Activated CD8-positive, alpha-beta T cell treated with anti-CD3 and anti-CD28 coated beads for 36 hours (primary cell): ENCODE data around the gene C5orf34. TPM values are rescaled to one million over a fixed set of nuclear protein-coding genes. Genes with fewer than 3 reads are reported as not detected.

ENCODE experiments used
- ATAC-seq: fragments of 200-7000 bp; cut with Tn5 transposase; one replicate; pipeline ENCODE4 v1.10.0; 2021; ENCODE audit warnings: mild to moderate bottlenecking, moderate library complexity
- CTCF ChIA-PET: fragments of 350-600 bp; sonication (Branson Sonifier 250); formaldehyde crosslinking; loops from one replicate; lab custom pipeline; 2021; ENCODE audit warnings: antibody characterized with exemption; lab: Charles Lee
- POLR2A ChIA-PET: fragments of 350-600 bp; sonication (Branson Sonifier 250); formaldehyde crosslinking; loops from one replicate; lab custom pipeline; 2021; ENCODE audit warnings: antibody characterized with exemption; lab: Charles Lee
- DNase-seq: peaks from one replicate; pipeline ENCODE4 v3.0.0-alpha.2; 2020
- H3K27ac Mint-ChIP-seq: one replicate; pipeline ENCODE4 v1.8.0; 2021; ENCODE audit warnings: mild to moderate bottlenecking, mixed read lengths
- H3K27me3 Mint-ChIP-seq: one replicate; pipeline ENCODE4 v1.8.0; 2021; ENCODE audit warnings: mixed read lengths
- H3K36me3 Mint-ChIP-seq: one replicate; pipeline ENCODE4 v1.8.0; 2021; ENCODE audit warnings: low read depth, mixed read lengths
- H3K4me1 Mint-ChIP-seq: one replicate; pipeline ENCODE4 v1.8.0; 2021; ENCODE audit warnings: low read depth, mixed read lengths
- H3K4me3 Mint-ChIP-seq: one replicate; pipeline ENCODE4 v1.8.0; 2021; ENCODE audit warnings: mild to moderate bottlenecking, moderate library complexity, mixed read lengths
- H3K9me3 Mint-ChIP-seq: one replicate; pipeline ENCODE4 v1.8.0; 2021; ENCODE audit warnings: mixed read lengths
- CTCF ChIP-seq: fragments of 200-600 bp; IDR thresholded peaks from one replicate; pipeline ENCODE4 v1.8.0; 2022; ENCODE audit warnings: antibody characterized with exemption, mild to moderate bottlenecking
- intact Hi-C: fragments of 100-400 bp; cut with micrococcal nuclease; formaldehyde crosslinking; loops from one replicate; pipeline ENCODE4 v1.10.0; 2022
- total RNA-seq, 2 experiments: library from RNA; stranded (reverse); gene quantifications; one replicate each; pipeline ENCODE4 v1.2.3, GENCODE V29; 2021

C5orf34 gene
- 10 to 100 TPM in 1 of 2 experiments, 1 to 10 TPM in 1; 9.1 to 10.5 TPM for total RNA-seq

GRCh38 chr5:43514816-43515677 is at the start of gene C5orf34:
C5orf34 (minus strand) TSS chr5:43515148; CDS start chr5:43509339, 5,809 bp downstream.
- Mint-ChIP-seq H3K27ac (peak within 1 kb of the TSS; percentile 97), H3K27me3 (no peaks in the 10 kb centered on the region), H3K4me3 (peak within 1 kb of the TSS; percentile 85), H3K36me3 (peaks cover 17% of the 10 kb centered on the region), H3K4me1 (peaks cover 25% of the 10 kb centered on the region), H3K9me3 (no peaks in the 10 kb centered on the region)
- no peak for TF ChIP-seq CTCF
- ChIA-PET CTCF (interaction anchor here (0.6 to 2.7 kb wide), 3 partner anchors 30 to 116 kb away, joined by 3 to 18 read pairs (median 3); partner anchors contain the start of gene TMEM267), POLR2A (interaction anchor here (0.9 to 1.3 kb wide), 5 partner anchors 29 to 473 kb away, joined by 3 to 13 read pairs (median 3); partner anchors contain the start of genes TMEM267 and ZNF131)
- peak; percentile 96 for ATAC-seq
- intact Hi-C loops, result no loop called here
- peak; percentile 95 for DNase-seq

- Mint-ChIP-seq H3K4me3 (no peak overlapping the region), H3K9me3 (no peaks in the 10 kb centered on the region), H3K36me3 (no peaks in the 10 kb centered on the region), H3K27me3 (peaks cover 4% of the 10 kb centered on the region), H3K27ac (no peak overlapping the region), H3K4me1 (peaks cover 10% of the 10 kb centered on the region)
- TF ChIP-seq CTCF, result no peak
- intact Hi-C loops, result no loop called here
- CTCF ChIA-PET, result no interaction called here
- POLR2A ChIA-PET, result no interaction called here
- no peak for DNase-seq
- ATAC-seq, result no peak
Measured at GRCh38 chr5:43564289-43564850, 49.4 kb upstream of the C5orf34 start.

GRCh38 chr5:43563321-43563720 is 48.4 kb upstream of the C5orf34 start:
- Mint-ChIP-seq H3K27ac (no peak overlapping the region), H3K4me3 (no peak overlapping the region), H3K9me3 (no peaks in the 10 kb centered on the region), H3K4me1 (peaks cover 17% of the 10 kb centered on the region), H3K36me3 (no peaks in the 10 kb centered on the region), H3K27me3 (peaks cover 4% of the 10 kb centered on the region)
- intact Hi-C loops, result no loop called here
- no peak for TF ChIP-seq CTCF
- CTCF ChIA-PET, result no interaction called here
- POLR2A ChIA-PET, result no interaction called here
- DNase-seq (no peak), ATAC-seq (no peak)

GRCh38 chr5:43561356-43561755 is 46.4 kb upstream of the C5orf34 start:
- H3K9me3 Mint-ChIP-seq, result no peaks in the 10 kb centered on the region
- no peak overlapping the region for H3K4me3 Mint-ChIP-seq
- ChIA-PET POLR2A (no interaction called here), CTCF (no interaction called here)
- H3K4me1 Mint-ChIP-seq, result peaks cover 16% of the 10 kb centered on the region
- ATAC-seq (no peak), DNase-seq (no peak)
- no peak overlapping the region for H3K27ac Mint-ChIP-seq
- TF ChIP-seq CTCF, result no peak
- intact Hi-C loops, result no loop called here
- peaks cover 4% of the 10 kb centered on the region for H3K27me3 Mint-ChIP-seq
- H3K36me3 Mint-ChIP-seq, result no peaks in the 10 kb centered on the region

- no peak for TF ChIP-seq CTCF
- intact Hi-C loops, result no loop called here
- ChIA-PET CTCF (no interaction called here), POLR2A (interaction anchor here (1.7 kb wide), 1 partner anchor 43 kb away, joined by 7 read pairs; the partner anchor contains the start of gene NNT)
- no peak overlapping the region for H3K27ac Mint-ChIP-seq
- H3K36me3 Mint-ChIP-seq, result peaks cover 2% of the 10 kb centered on the region
- no peak overlapping the region for H3K4me3 Mint-ChIP-seq
- ATAC-seq, result no peak
- DNase-seq, result no peak
- no peaks in the 10 kb centered on the region for H3K9me3 Mint-ChIP-seq
- H3K27me3 Mint-ChIP-seq, result peaks cover 1% of the 10 kb centered on the region
- H3K4me1 Mint-ChIP-seq, result peaks cover 15% of the 10 kb centered on the region
Measured at GRCh38 chr5:43560128-43560527, 45.2 kb upstream of the C5orf34 start.
